ENCODE results near the gene LEMD2. TPM values are rescaled to one million over a fixed set of nuclear protein-coding genes. Genes with fewer than 3 reads are reported as not detected.

Gene LEMD2
- polyA plus RNA-seq, 2 of the 4 experiments (the other 2 are of a cell fraction), result 43.2 to 48.8 TPM

DNA sequence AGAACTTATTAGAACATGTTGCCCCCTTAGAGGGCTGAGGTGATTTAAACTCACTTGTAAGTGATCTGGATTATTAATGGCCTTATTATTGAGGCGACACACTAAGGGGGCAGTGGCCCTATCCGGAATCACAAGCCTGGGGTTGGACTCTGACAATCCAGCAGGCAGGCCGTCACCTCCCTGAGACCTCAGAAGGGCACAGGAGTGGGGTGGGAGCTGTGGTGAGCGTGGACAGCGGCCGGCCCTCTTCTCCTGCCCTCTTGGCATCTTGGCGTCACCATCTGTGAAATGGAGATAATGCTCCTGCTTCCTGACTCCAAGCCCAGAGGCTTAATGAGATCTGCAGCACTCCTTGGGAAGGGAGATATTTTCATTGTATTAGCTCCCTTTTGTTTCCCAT is 61.8 kb downstream of the LEMD2 start:
- Histone ChIP-seq H3K27ac (no peak overlapping the region), H3K4me3 (no peak overlapping the region), H3K9me3 (no peaks in the 10 kb centered on the region), H3K4me1 (no peaks in the 10 kb centered on the region), H3K4me2 (no peak overlapping the region)
- no peak for TF ChIP-seq BHLHE40 (IDR thresholded peaks at IDR 0.05; ENCODE audit: low read depth, low read length)
- TF ChIP-seq, protein P1, sequence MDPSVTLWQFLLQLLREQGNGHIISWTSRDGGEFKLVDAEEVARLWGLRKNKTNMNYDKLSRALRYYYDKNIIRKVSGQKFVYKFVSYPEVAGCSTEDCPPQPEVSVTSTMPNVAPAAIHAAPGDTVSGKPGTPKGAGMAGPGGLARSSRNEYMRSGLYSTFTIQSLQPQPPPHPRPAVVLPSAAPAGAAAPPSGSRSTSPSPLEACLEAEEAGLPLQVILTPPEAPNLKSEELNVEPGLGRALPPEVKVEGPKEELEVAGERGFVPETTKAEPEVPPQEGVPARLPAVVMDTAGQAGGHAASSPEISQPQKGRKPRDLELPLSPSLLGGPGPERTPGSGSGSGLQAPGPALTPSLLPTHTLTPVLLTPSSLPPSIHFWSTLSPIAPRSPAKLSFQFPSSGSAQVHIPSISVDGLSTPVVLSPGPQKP (IDR thresholded peaks at IDR 0.05; ENCODE audit: low read depth, low read length), result no peak
- TF ChIP-seq SMC3 (IDR thresholded peaks at IDR 0.05), result no peak
- no peak for TF ChIP-seq POLR2AphosphoS2 (conservative IDR thresholded peaks at IDR 0.05; ENCODE audit: low read length)
- no peak for TF ChIP-seq ZFP36 (IDR thresholded peaks at IDR 0.05; ENCODE audit: borderline replicate concordance, partially characterized antibody)
- TF ChIP-seq CHD2 (IDR thresholded peaks at IDR 0.05; ENCODE audit: low read length, partially characterized antibody), result no peak
- TF ChIP-seq RCOR1 (IDR thresholded peaks at IDR 0.05; ENCODE audit: low read depth, low read length), result no peak
- no peak for TF ChIP-seq EP300 (IDR thresholded peaks at IDR 0.05)
- TF ChIP-seq CTCF (IDR thresholded peaks at IDR 0.05), result no peak
- TF ChIP-seq ESRRA (IDR thresholded peaks at IDR 0.05; ENCODE audit: borderline replicate concordance, low read length), result no peak
- TF ChIP-seq CBX2 (IDR thresholded peaks at IDR 0.05; ENCODE audit: borderline replicate concordance, low read depth), result no peak
- TF ChIP-seq HOXA7 (CRISPR knock-in tag; IDR thresholded peaks at IDR 0.05), result no peak
- no peak for TF ChIP-seq CEBPB (IDR thresholded peaks at IDR 0.05)
- no peak for TF ChIP-seq ZNF302 (CRISPR knock-in tag; IDR thresholded peaks at IDR 0.05)
- TF ChIP-seq RAD21 (conservative IDR thresholded peaks at IDR 0.05 in 1 of 2, IDR thresholded peaks at IDR 0.05 in 1 of 2), result no peak
- CTCF ChIA-PET, result interaction anchor here (1.1 to 3.6 kb wide), 4 partner anchors 13 to 148 kb away, joined by 3 to 16 read pairs (median 4); partner anchors contain the start of gene UQCC2
- DNase-seq (ENCODE audit: low read depth in 1 of 2, low spot score in 1 of 2) (no peak), ATAC-seq (no peak), FAIRE-seq (no peak)
- POLR2A ChIA-PET, result no interaction called here
- 79% methylated on average over 2 of the region's 7 CpGs for WGBS (ENCODE audit: missing lambda C conversion rate)

DNA sequence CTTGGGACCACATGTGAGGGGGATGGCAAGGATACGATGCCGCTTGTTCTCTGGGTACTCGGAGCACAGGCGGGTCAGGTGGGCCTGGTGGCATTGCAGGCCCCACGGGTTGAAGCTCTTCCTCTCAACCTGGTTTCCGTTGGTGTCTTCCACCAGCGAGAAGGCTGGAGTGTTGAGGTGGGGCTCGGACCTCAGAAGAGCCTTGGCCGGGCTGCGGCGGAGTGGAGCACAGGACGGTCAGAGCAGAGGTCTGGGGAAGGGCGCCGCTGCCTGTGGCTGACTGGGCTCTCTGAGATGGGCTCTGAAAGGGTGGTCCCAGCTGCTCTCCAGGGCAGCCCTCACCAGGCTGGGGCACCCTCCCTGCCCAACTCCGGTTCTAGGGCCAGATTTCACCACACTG is 62.2 kb downstream of the LEMD2 start:
- ChIA-PET CTCF (interaction anchor here (1.1 to 3.6 kb wide), 4 partner anchors 16 to 147 kb away, joined by 3 to 16 read pairs (median 4); partner anchors contain the start of gene UQCC2), POLR2A (interaction anchor here (1.6 kb wide), 1 partner anchor 15 kb away, joined by 3 read pairs; no protein-coding TSS in a partner anchor)
- ATAC-seq (no peak), DNase-seq (ENCODE audit: low read depth in 1 of 2, low spot score in 1 of 2) (no peak), FAIRE-seq (no peak)
- no peaks in the 10 kb centered on the region for H3K9me3 ChIP-seq
- WGBS (ENCODE audit: missing lambda C conversion rate), result 78% methylated on average over 3 of the region's 15 CpGs
- no peaks in the 10 kb centered on the region for H3K4me1 ChIP-seq
- no peak overlapping the region for H3K27ac ChIP-seq
- no peak overlapping the region for H3K4me3 ChIP-seq
- TF ChIP-seq HEYL (CRISPR knock-in tag; IDR thresholded peaks at IDR 0.05) (no peak), MYC (IDR thresholded peaks at IDR 0.05; ENCODE audit: borderline replicate concordance, low read length) (no peak), ZNF302 (CRISPR knock-in tag; IDR thresholded peaks at IDR 0.05) (no peak), NFE2L2 (conservative IDR thresholded peaks at IDR 0.05; ENCODE audit: low read length) (no peak), HOXB5 (CRISPR knock-in tag; IDR thresholded peaks at IDR 0.05) (no peak)
- H3K4me2 ChIP-seq, result no peak overlapping the region

DNA sequence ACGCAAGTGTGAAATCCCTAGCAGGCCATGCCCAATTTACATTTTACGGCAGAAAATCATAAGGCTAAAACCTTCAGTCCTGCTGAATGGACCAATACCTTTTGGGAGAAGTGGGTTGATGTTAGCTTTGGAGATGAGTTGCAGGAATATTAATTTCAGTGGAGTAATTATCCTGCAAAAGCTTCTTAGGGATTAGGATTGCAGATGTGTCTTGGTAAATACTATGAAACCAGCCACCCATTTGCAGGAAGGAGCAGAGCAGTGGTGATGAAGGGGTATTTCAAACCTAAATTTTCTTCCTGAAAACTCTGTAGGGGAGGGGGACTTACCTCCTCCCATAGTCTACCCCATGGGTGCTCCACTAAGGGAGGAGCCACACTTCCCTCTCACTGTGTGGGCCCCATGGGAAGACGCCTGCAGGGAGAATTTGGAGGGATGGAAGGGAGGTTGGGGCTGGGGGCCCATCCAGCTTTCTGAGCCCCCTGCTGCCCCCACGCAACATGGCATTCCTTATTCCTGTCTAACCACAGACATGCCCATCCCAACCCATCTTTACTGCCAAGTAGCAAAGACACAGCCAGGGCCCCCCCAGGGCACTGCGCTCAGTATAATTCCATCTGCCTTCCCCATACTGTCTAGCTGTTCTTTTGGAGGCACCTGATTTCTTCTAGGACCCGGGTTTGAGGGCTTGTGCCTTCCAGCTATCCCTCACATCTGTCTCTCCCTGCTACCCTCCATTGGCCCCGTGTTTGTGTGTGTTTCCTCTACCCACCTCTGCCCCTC is 62.8 kb downstream of the LEMD2 start:
- ChIA-PET POLR2A (interaction anchor here (1.6 kb wide), 1 partner anchor 14 kb away, joined by 3 read pairs; no protein-coding TSS in a partner anchor), CTCF (interaction anchor here (1.3 to 3.6 kb wide), 5 partner anchors 11 to 147 kb away, joined by 3 to 16 read pairs (median 4); partner anchors contain the start of gene UQCC2)
- no peak for FAIRE-seq
- DNase-seq (ENCODE audit: low read depth in 1 of 2, low spot score in 1 of 2), result no peak
- TF ChIP-seq HEYL (CRISPR knock-in tag; IDR thresholded peaks at IDR 0.05) (no peak), EP300 (IDR thresholded peaks at IDR 0.05) (no peak), FOSL2 (IDR thresholded peaks at IDR 0.05) (no peak), FOSL2 (CRISPR knock-in tag; IDR thresholded peaks at IDR 0.05) (no peak), RARB (CRISPR knock-in tag; IDR thresholded peaks at IDR 0.05) (no peak)
- TF ChIP-seq, protein P2, sequence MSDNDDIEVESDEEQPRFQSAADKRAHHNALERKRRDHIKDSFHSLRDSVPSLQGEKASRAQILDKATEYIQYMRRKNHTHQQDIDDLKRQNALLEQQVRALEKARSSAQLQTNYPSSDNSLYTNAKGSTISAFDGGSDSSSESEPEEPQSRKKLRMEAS (IDR thresholded peaks at IDR 0.05), result no peak
- 71% methylated on average over 7 of the region's 7 CpGs for WGBS (ENCODE audit: missing lambda C conversion rate)
- ATAC-seq, result no peak
- Histone ChIP-seq H3K27ac (no peak overlapping the region), H3K9me3 (no peaks in the 10 kb centered on the region), H3K4me2 (no peak overlapping the region), H3K4me1 (no peaks in the 10 kb centered on the region), H3K4me3 (no peak overlapping the region)

Data from A549 (cell line).